ENCODE data around the gene NCK1.

The NCK1 gene

GRCh38 chr3:136861890-136862616, at the start of gene NCK1:
NCK1 (plus strand) TSS chr3:136862208; CDS start chr3:136928002, 65,794 bp downstream.
- DNase-seq (ENCODE audit: low read depth), result peak; percentile 98

- DNase-seq (ENCODE audit: low read depth), result no peak
Measured at GRCh38 chr3:136817448-136817847, 44.6 kb upstream of the NCK1 start.

- DNase-seq (ENCODE audit: low read depth), result no peak
Measured at GRCh38 chr3:136818191-136818768, 43.7 kb upstream of the NCK1 start.

- no peak for DNase-seq (ENCODE audit: low read depth)
Measured at GRCh38 chr3:136818769-136819391, 43.1 kb upstream of the NCK1 start, which contains the start of gene SLC35G2. SLC35G2 (plus strand) TSS chr3:136819126; CDS start chr3:136854461, 35,335 bp downstream.

GRCh38 chr3:136819392-136819730, 42.6 kb upstream of the NCK1 start:
- DNase-seq (ENCODE audit: low read depth), result no peak

GRCh38 chr3:136819731-136820679, 42.0 kb upstream of the NCK1 start:
- no peak for DNase-seq (ENCODE audit: low read depth)

GRCh38 chr3:136831461-136831860, 30.5 kb upstream of the NCK1 start:
- no peak for DNase-seq (ENCODE audit: low read depth)

GRCh38 chr3:136835089-136835812, 26.8 kb upstream of the NCK1 start:
- no peak for DNase-seq (ENCODE audit: low read depth)

GRCh38 chr3:136835813-136836510, 26.0 kb upstream of the NCK1 start:
- no peak for DNase-seq (ENCODE audit: low read depth)

GRCh38 chr3:136836511-136837156, 25.4 kb upstream of the NCK1 start:
- DNase-seq (ENCODE audit: low read depth), result no peak

GRCh38 chr3:136838641-136839555, 23.1 kb upstream of the NCK1 start:
- no peak for DNase-seq (ENCODE audit: low read depth)

- DNase-seq (ENCODE audit: low read depth), result no peak
Measured at GRCh38 chr3:136839556-136839931, 22.5 kb upstream of the NCK1 start.

GRCh38 chr3:136840252-136840651, 21.8 kb upstream of the NCK1 start:
- no peak for DNase-seq (ENCODE audit: low read depth)

- no peak for DNase-seq (ENCODE audit: low read depth)
Measured at GRCh38 chr3:136842294-136842693, 19.7 kb upstream of the NCK1 start.

GRCh38 chr3:136844724-136845123, 17.3 kb upstream of the NCK1 start:
- no peak for DNase-seq (ENCODE audit: low read depth)

- DNase-seq (ENCODE audit: low read depth), result no peak
Measured at GRCh38 chr3:136852180-136852579, 9.8 kb upstream of the NCK1 start.

- DNase-seq (ENCODE audit: low read depth), result no peak
Measured at GRCh38 chr3:136856665-136857064, 5.3 kb upstream of the NCK1 start.

GRCh38 chr3:136858381-136858780, 3.6 kb upstream of the NCK1 start:
- DNase-seq (ENCODE audit: low read depth), result no peak

- DNase-seq (ENCODE audit: low read depth), result no peak
Measured at GRCh38 chr3:136860541-136860940, 1.5 kb upstream of the NCK1 start.
